Esophagus muscularis mucosa (tissue), 4 donors: Measurements from ENCODE around the gene RAB33A.

ENCODE experiments used
- EP300 ChIP-seq: sonication (generic); formaldehyde crosslinking; IDR thresholded peaks from one replicate; pipeline ENCODE4 v1.6.1; 2017; ENCODE audit warnings: antibody characterized with exemption
- POLR2A ChIP-seq: fragments of 450-650 bp; IDR thresholded peaks from one replicate; pipeline ENCODE4 v1.6.1; 2017; ENCODE audit warnings: antibody characterized with exemption, moderate library complexity, mild to moderate bottlenecking, low read depth
- POLR2AphosphoS5 ChIP-seq, 2 donors: sonication (generic); formaldehyde crosslinking; IDR thresholded peaks; one replicate each; pipeline ENCODE4 v1.6.1; 2017; ENCODE audit warnings: antibody characterized with exemption in 2 of 2
- TF ChIP-seq, protein P1 (sequence below), 3 experiments: fragments of 200-600 bp in 2 of 3; fragments of 450-650 bp in 1 of 3; sonication (generic) in 2 of 3; IDR thresholded peaks; one replicate each; pipeline ENCODE4 v1.5.1; 2017 to 2019; ENCODE audit warnings: antibody characterized with exemption in 3 of 3, mild to moderate bottlenecking in 2 of 3, moderate library complexity in 1 of 3

DNA sequence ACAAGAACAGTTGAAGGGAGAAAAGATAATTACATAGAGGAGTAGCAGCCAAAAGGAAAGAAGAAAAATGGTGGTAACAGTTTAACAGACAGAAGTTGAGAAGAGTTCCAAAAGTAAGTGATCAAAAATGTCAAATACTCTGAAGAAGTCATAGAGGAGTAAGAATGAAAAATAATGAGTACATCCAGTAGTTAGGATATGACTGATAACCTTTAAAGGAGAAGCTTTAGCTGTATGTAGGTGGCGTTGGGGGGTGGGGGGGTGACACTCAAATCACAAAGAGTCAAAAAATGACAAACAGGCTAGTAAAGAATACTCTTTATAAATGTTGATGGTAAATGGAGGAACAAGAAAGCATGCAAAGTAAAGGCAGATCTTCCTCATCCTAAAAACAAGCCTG is 40.6 kb downstream of the RAB33A start:
- TF ChIP-seq POLR2AphosphoS5 (IDR thresholded peaks at IDR 0.05): no peak
- TF ChIP-seq, protein P1, sequence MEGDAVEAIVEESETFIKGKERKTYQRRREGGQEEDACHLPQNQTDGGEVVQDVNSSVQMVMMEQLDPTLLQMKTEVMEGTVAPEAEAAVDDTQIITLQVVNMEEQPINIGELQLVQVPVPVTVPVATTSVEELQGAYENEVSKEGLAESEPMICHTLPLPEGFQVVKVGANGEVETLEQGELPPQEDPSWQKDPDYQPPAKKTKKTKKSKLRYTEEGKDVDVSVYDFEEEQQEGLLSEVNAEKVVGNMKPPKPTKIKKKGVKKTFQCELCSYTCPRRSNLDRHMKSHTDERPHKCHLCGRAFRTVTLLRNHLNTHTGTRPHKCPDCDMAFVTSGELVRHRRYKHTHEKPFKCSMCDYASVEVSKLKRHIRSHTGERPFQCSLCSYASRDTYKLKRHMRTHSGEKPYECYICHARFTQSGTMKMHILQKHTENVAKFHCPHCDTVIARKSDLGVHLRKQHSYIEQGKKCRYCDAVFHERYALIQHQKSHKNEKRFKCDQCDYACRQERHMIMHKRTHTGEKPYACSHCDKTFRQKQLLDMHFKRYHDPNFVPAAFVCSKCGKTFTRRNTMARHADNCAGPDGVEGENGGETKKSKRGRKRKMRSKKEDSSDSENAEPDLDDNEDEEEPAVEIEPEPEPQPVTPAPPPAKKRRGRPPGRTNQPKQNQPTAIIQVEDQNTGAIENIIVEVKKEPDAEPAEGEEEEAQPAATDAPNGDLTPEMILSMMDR (IDR thresholded peaks at IDR 0.05): no peak
- no peak for TF ChIP-seq EP300
- TF ChIP-seq POLR2A: no peak
